GM19193 (cell line): ENCODE data around the gene GALP.

Source experiments
- POLR2A ChIP-seq: IDR thresholded peaks from 4 replicates; pipeline ENCODE4 v1.6.1; 2011; ENCODE audit not compliant: insufficient read depth, insufficient read length; ENCODE audit errors: extremely low read depth

GALP gene

GRCh38 chr19:56142087-56142787 lies 33.6 kb upstream of the GALP start:
- TF ChIP-seq POLR2A: no peak

- TF ChIP-seq POLR2A: no peak
Observed at GRCh38 chr19:56142897-56143434, 32.8 kb upstream of the GALP start.

- no peak for TF ChIP-seq POLR2A
Observed at GRCh38 chr19:56144376-56144775, 31.4 kb upstream of the GALP start.

- no peak for TF ChIP-seq POLR2A
Observed at GRCh38 chr19:56144831-56145230, 31.0 kb upstream of the GALP start.

GRCh38 chr19:56145698-56146097 lies 30.1 kb upstream of the GALP start:
- no peak for TF ChIP-seq POLR2A

GRCh38 chr19:56146904-56147303 lies 28.9 kb upstream of the GALP start:
- no peak for TF ChIP-seq POLR2A

GRCh38 chr19:56147307-56147706 lies 28.5 kb upstream of the GALP start:
- TF ChIP-seq POLR2A: no peak

- no peak for TF ChIP-seq POLR2A
Observed at GRCh38 chr19:56148096-56148495, 27.7 kb upstream of the GALP start.

GRCh38 chr19:56149656-56150038 lies 26.2 kb upstream of the GALP start:
- TF ChIP-seq POLR2A: no peak

GRCh38 chr19:56150358-56150757 lies 25.4 kb upstream of the GALP start:
- no peak for TF ChIP-seq POLR2A

GRCh38 chr19:56152644-56153043 lies 23.2 kb upstream of the GALP start:
- TF ChIP-seq POLR2A: no peak

GRCh38 chr19:56153507-56153906 lies 22.3 kb upstream of the GALP start:
- no peak for TF ChIP-seq POLR2A

GRCh38 chr19:56155124-56155687 lies 20.6 kb upstream of the GALP start:
- TF ChIP-seq POLR2A: no peak

GRCh38 chr19:56156768-56157167 lies 19.0 kb upstream of the GALP start:
- no peak for TF ChIP-seq POLR2A

- no peak for TF ChIP-seq POLR2A
Observed at GRCh38 chr19:56158170-56158757, 17.5 kb upstream of the GALP start.

- TF ChIP-seq POLR2A: no peak
Observed at GRCh38 chr19:56159009-56159559, 16.7 kb upstream of the GALP start.
